GM23338 (cell line): ENCODE data around the gene COMMD10. TPM values are rescaled to one million over a fixed set of nuclear protein-coding genes. Genes with fewer than 3 reads are reported as not detected.

Experiments used
- ATAC-seq: fragments of 200-7000 bp; cut with Tn5 transposase; 3 replicates; pipeline ENCODE4 v1.9.1; 2020
- DNase-seq: peaks from one replicate; pipeline ENCODE4 v3.0.0-alpha.2; 2015; ENCODE audit warnings: low spot score
- H2AFZ ChIP-seq: fragments of 200-600 bp; sonication (generic); 2 replicates; pipeline ENCODE4 v1.8.0; 2016; ENCODE audit warnings: antibody characterized with exemption, mild to moderate bottlenecking, moderate library complexity
- H3F3A ChIP-seq: fragments of 200-600 bp; sonication (generic); replicated peaks from 2 replicates; pipeline ENCODE4 v1.8.0; 2017; ENCODE audit warnings: antibody characterized with exemption, mixed run types, low read depth
- H3K27ac ChIP-seq: fragments of 200-600 bp; sonication (generic); 2 replicates; pipeline ENCODE4 v1.6.1; 2016; ENCODE audit warnings: low read depth
- H3K27me3 ChIP-seq: fragments of 200-600 bp; sonication (generic); 2 replicates; pipeline ENCODE4 v1.8.0; 2016; ENCODE audit warnings: mild to moderate bottlenecking, mixed run types, moderate library complexity; ENCODE audit not compliant: insufficient read depth
- H3K36me3 ChIP-seq: fragments of 200-600 bp; sonication (generic); 2 replicates; pipeline ENCODE4 v1.8.0; 2016; ENCODE audit warnings: mild to moderate bottlenecking; ENCODE audit not compliant: insufficient read depth
- H3K4me1 ChIP-seq: fragments of 200-600 bp; sonication (generic); 2 replicates; pipeline ENCODE4 v1.8.0; 2016; ENCODE audit warnings: mild to moderate bottlenecking, moderate library complexity; ENCODE audit not compliant: insufficient read depth
- H3K4me2 ChIP-seq: fragments of 200-600 bp; sonication (generic); 2 replicates; pipeline ENCODE4 v1.7.1; 2017; ENCODE audit warnings: mixed run types
- H3K4me3 ChIP-seq: fragments of 200-600 bp; sonication (generic); 2 replicates; pipeline ENCODE4 v1.6.1; 2016; ENCODE audit warnings: mixed run types
- H3K79me2 ChIP-seq: fragments of 200-600 bp; sonication (generic); replicated peaks from 2 replicates; pipeline ENCODE4 v1.8.0; 2017; ENCODE audit warnings: mild to moderate bottlenecking; ENCODE audit not compliant: insufficient read depth
- H3K9me2 ChIP-seq: fragments of 200-600 bp; sonication (generic); 2 replicates; pipeline ENCODE4 v1.8.0; 2017; ENCODE audit not compliant: insufficient read depth
- H4K20me1 ChIP-seq: fragments of 200-600 bp; sonication (generic); replicated peaks from 2 replicates; pipeline ENCODE4 v1.8.0; 2017; ENCODE audit warnings: mild to moderate bottlenecking; ENCODE audit not compliant: insufficient read depth
- H3K27ac Mint-ChIP-seq: 2 replicates; pipeline ENCODE4 v1.8.0; 2020; ENCODE audit warnings: inconsistent platforms, mild to moderate bottlenecking, moderate library complexity, mixed read lengths
- H3K27me3 Mint-ChIP-seq: 3 replicates; pipeline ENCODE4 v1.8.0; 2022; ENCODE audit warnings: low read depth, mild to moderate bottlenecking, moderate library complexity, mixed read lengths, inconsistent platforms; ENCODE audit not compliant: insufficient read depth, poor library complexity
- H3K36me3 Mint-ChIP-seq: 3 replicates; pipeline ENCODE4 v1.8.0; 2021; ENCODE audit warnings: low read depth, mild to moderate bottlenecking, inconsistent platforms, moderate library complexity, mixed read lengths
- H3K4me1 Mint-ChIP-seq: 3 replicates; pipeline ENCODE4 v1.8.0; 2020; ENCODE audit warnings: mild to moderate bottlenecking, inconsistent platforms, mixed read lengths
- H3K4me3 Mint-ChIP-seq: 3 replicates; pipeline ENCODE4 v1.8.0; 2021; ENCODE audit warnings: moderate library complexity, mild to moderate bottlenecking, inconsistent platforms, mixed read lengths
- H3K9me3 Mint-ChIP-seq: 3 replicates; pipeline ENCODE4 v1.8.0; 2020; ENCODE audit warnings: moderate library complexity, mild to moderate bottlenecking, inconsistent platforms, mixed read lengths
- CREB1 ChIP-seq: fragments of 250-450 bp; sonication (Bioruptor Pico); IDR thresholded peaks from 2 replicates; pipeline ENCODE4 v1.5.0; 2020; ENCODE audit warnings: low read depth, mild to moderate bottlenecking, moderate library complexity
- EZH2 ChIP-seq: fragments of 200-600 bp; sonication (generic); IDR thresholded peaks from one replicate; pipeline ENCODE4 v1.8.0; 2017; ENCODE audit warnings: antibody characterized with exemption, mild to moderate bottlenecking, low read depth; ENCODE audit not compliant: unreplicated experiment
- EZH2phosphoT487 ChIP-seq: fragments of 200-600 bp; sonication (generic); IDR thresholded peaks from one replicate; pipeline ENCODE4 v1.8.1; 2018; ENCODE audit warnings: antibody characterized with exemption; ENCODE audit not compliant: unreplicated experiment
- JUNB ChIP-seq: IDR thresholded peaks from one replicate; pipeline ENCODE4 v1.6.1; 2016; ENCODE audit warnings: antibody characterized with exemption; ENCODE audit not compliant: unreplicated experiment
- NANOG ChIP-seq: IDR thresholded peaks from 2 replicates; pipeline ENCODE4 v1.6.1; 2016; ENCODE audit warnings: antibody characterized with exemption, borderline replicate concordance
- POLR2AphosphoS5 ChIP-seq: IDR thresholded peaks from 2 replicates; pipeline ENCODE4 v1.6.1; 2016; ENCODE audit warnings: antibody characterized with exemption, low read depth
- REST ChIP-seq: IDR thresholded peaks from one replicate; pipeline ENCODE4 v1.6.1; 2018; ENCODE audit warnings: antibody characterized with exemption; ENCODE audit not compliant: unreplicated experiment
- STAT1 ChIP-seq: IDR thresholded peaks from one replicate; pipeline ENCODE4 v1.6.1; 2016; ENCODE audit warnings: antibody characterized with exemption; ENCODE audit not compliant: unreplicated experiment
- ZNF114 ChIP-seq: fragments of 250-450 bp; sonication (Bioruptor Pico); IDR thresholded peaks from 2 replicates; pipeline ENCODE4 v1.5.0; 2020; ENCODE audit warnings: mild to moderate bottlenecking, moderate library complexity
- ZNF331 ChIP-seq: fragments of 250-450 bp; sonication (Bioruptor Pico); IDR thresholded peaks from 2 replicates; pipeline ENCODE4 v1.5.0; 2020; ENCODE audit warnings: low read depth, mild to moderate bottlenecking, moderate library complexity
- ZNF462 ChIP-seq: fragments of 250-450 bp; sonication (Bioruptor Pico); IDR thresholded peaks from 2 replicates; pipeline ENCODE4 v1.5.0; 2020; ENCODE audit warnings: mild to moderate bottlenecking, moderate library complexity
- polyA plus RNA-seq: library from polyadenylated mRNA; unstranded; fragments of >200 nt; fragmentation: Nextera tagmentation; extraction: Ambion mirVana; gene quantifications from 2 replicates; pipeline ENCODE4 v1.2.1, GENCODE V29; 2016
- total RNA-seq: library from RNA; depleted of rRNA; stranded (reverse); fragments of >200 nt; shearing (Covaris generic); gene quantifications from 2 replicates; pipeline ENCODE4 v1.2.3, GENCODE V29; 2014
- TF ChIP-seq, protein P1 (sequence below), 2 experiments: fragments of 200-600 bp in 1 of 2; sonication (generic) in 1 of 2; conservative IDR thresholded peaks; 2 replicates each; pipeline versions ENCODE4 v1.5.1 to v1.6.1; 2016 to 2017; ENCODE audit warnings: antibody characterized with exemption in 2 of 2, low read depth in 2 of 2, mild to moderate bottlenecking in 2 of 2, moderate library complexity in 1 of 2
- TF ChIP-seq, protein P2 (sequence below): IDR thresholded peaks from 2 replicates; pipeline ENCODE4 v1.6.1; 2016; ENCODE audit warnings: antibody characterized with exemption

The COMMD10 gene
- total and polyA plus RNA-seq, 2 experiments from 2014 or later, result 58.5 to 84.0 TPM

DNA sequence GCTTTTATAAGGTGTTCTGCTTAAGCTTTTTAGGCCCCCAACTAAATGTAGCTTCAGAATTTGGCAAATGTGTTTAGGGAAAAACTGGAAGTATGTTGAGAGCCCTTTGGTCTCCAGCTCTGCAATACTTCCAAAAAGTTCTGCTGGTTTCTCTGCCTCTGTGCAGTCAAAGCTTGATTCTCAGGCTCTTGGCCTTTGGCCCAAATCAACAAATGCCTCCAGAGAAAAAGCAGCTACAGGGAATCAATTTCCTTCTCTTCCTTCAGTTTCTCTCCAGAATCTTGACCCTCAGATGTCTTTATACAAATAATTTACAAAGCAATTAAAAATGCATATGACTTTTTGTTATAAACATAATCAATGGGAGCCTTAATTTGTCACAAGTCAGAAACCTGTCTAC is 235.7 kb downstream of the COMMD10 start:
- H3K4me3 ChIP-seq, result no peak overlapping the region
- Mint-ChIP-seq H3K27ac (no peak overlapping the region), H3K4me3 (no peak overlapping the region), H3K27me3 (no peaks in the 10 kb centered on the region), H3K36me3 (peaks cover 15% of the 10 kb centered on the region; the same call in 2 of the 3 replicates), H3K4me1 (no peaks in the 10 kb centered on the region), H3K9me3 (no peaks in the 10 kb centered on the region)
- H4K20me1 ChIP-seq, result no peaks in the 10 kb centered on the region
- no peak overlapping the region for H2AFZ ChIP-seq
- H3K79me2 ChIP-seq, result no peaks in the 10 kb centered on the region
- H3K9me2 ChIP-seq, result no peaks in the 10 kb centered on the region
- TF ChIP-seq EZH2, result no peak
- TF ChIP-seq, protein P1, sequence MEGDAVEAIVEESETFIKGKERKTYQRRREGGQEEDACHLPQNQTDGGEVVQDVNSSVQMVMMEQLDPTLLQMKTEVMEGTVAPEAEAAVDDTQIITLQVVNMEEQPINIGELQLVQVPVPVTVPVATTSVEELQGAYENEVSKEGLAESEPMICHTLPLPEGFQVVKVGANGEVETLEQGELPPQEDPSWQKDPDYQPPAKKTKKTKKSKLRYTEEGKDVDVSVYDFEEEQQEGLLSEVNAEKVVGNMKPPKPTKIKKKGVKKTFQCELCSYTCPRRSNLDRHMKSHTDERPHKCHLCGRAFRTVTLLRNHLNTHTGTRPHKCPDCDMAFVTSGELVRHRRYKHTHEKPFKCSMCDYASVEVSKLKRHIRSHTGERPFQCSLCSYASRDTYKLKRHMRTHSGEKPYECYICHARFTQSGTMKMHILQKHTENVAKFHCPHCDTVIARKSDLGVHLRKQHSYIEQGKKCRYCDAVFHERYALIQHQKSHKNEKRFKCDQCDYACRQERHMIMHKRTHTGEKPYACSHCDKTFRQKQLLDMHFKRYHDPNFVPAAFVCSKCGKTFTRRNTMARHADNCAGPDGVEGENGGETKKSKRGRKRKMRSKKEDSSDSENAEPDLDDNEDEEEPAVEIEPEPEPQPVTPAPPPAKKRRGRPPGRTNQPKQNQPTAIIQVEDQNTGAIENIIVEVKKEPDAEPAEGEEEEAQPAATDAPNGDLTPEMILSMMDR (conservative IDR thresholded peaks at IDR 0.05; ENCODE audit: low read depth in 2 of 2), result no peak
- no peak for TF ChIP-seq ZNF331 (CRISPR knock-in tag)
- no peak for TF ChIP-seq STAT1
- TF ChIP-seq CREB1 (CRISPR knock-in tag), result no peak
- no peak for TF ChIP-seq EZH2phosphoT487
- no peak for TF ChIP-seq POLR2AphosphoS5
- TF ChIP-seq NANOG, result no peak
- TF ChIP-seq, protein P2, sequence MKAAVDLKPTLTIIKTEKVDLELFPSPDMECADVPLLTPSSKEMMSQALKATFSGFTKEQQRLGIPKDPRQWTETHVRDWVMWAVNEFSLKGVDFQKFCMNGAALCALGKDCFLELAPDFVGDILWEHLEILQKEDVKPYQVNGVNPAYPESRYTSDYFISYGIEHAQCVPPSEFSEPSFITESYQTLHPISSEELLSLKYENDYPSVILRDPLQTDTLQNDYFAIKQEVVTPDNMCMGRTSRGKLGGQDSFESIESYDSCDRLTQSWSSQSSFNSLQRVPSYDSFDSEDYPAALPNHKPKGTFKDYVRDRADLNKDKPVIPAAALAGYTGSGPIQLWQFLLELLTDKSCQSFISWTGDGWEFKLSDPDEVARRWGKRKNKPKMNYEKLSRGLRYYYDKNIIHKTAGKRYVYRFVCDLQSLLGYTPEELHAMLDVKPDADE, result no peak
- TF ChIP-seq ZNF114 (CRISPR knock-in tag), result no peak
- TF ChIP-seq JUNB, result no peak
- no peak for TF ChIP-seq REST
- TF ChIP-seq ZNF462 (CRISPR knock-in tag), result no peak
- H3F3A ChIP-seq, result no peaks in the 10 kb centered on the region
- no peaks in the 10 kb centered on the region for H3K36me3 ChIP-seq
- no peaks in the 10 kb centered on the region for H3K4me1 ChIP-seq
- DNase-seq, result no peak
- no peak overlapping the region for H3K4me2 ChIP-seq
- H3K27me3 ChIP-seq, result no peaks in the 10 kb centered on the region
- no peak for ATAC-seq
- H3K27ac ChIP-seq, result no peak overlapping the region
